PC-3 (cell line): ENCODE results near the gene ADSS1.

ENCODE experiments used
- EZH2 ChIP-seq: fragments of 300-600 bp; sonication (generic); IDR thresholded peaks from one replicate; pipeline ENCODE4 v1.6.1; 2017; ENCODE audit warnings: antibody characterized with exemption, mild to moderate bottlenecking, low read length; ENCODE audit not compliant: unreplicated experiment
- EZH2phosphoT487 ChIP-seq: fragments of 300-600 bp; sonication (generic); IDR thresholded peaks from 2 replicates; pipeline ENCODE4 v1.6.1; 2018; ENCODE audit warnings: mild to moderate bottlenecking, antibody characterized with exemption, low read length, borderline replicate concordance
- TF ChIP-seq, protein P1 (sequence below): fragments of 300-600 bp; sonication (generic); conservative IDR thresholded peaks from 2 replicates; pipeline ENCODE4 v1.5.1; 2017; ENCODE audit warnings: antibody characterized with exemption, low read depth, mild to moderate bottlenecking, low read length

DNA sequence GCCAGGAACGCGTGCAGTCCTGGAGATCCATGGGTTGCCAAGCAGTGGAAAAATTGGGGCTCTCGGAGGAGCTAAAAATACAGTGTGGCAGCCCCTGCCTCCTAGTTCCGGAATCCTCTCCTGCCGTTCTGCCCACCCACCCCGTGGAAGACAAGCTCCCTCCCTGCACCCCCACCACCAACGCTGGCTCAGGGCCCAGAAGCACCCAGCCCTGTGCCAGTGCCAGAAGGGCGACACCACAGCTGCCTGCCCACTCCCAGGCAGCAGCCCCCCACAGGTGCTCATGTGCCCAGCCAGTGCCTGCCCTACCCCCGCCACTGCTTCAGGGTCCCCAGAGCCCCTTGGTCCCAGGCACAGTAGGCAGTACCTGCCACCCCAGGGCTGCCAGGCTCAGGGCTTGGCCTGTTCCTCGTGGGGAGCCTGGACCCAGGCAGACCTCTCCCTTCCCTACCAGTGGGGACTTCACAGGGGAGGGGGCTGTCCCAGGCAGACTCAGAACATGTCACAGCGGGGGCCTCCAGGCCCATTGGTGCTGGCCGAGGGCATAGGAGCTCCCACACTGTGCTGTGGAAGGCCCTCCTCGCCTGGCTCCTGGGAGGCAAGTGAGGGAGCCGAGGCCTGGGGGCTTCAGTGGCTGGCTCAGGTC is 27.2 kb upstream of the ADSS1 start:
- TF ChIP-seq, protein P1, sequence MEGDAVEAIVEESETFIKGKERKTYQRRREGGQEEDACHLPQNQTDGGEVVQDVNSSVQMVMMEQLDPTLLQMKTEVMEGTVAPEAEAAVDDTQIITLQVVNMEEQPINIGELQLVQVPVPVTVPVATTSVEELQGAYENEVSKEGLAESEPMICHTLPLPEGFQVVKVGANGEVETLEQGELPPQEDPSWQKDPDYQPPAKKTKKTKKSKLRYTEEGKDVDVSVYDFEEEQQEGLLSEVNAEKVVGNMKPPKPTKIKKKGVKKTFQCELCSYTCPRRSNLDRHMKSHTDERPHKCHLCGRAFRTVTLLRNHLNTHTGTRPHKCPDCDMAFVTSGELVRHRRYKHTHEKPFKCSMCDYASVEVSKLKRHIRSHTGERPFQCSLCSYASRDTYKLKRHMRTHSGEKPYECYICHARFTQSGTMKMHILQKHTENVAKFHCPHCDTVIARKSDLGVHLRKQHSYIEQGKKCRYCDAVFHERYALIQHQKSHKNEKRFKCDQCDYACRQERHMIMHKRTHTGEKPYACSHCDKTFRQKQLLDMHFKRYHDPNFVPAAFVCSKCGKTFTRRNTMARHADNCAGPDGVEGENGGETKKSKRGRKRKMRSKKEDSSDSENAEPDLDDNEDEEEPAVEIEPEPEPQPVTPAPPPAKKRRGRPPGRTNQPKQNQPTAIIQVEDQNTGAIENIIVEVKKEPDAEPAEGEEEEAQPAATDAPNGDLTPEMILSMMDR = no peak
- TF ChIP-seq EZH2 (no peak), EZH2phosphoT487 (no peak)
